ENCODE measurements around the gene CWC27.

The CWC27 gene

DNA sequence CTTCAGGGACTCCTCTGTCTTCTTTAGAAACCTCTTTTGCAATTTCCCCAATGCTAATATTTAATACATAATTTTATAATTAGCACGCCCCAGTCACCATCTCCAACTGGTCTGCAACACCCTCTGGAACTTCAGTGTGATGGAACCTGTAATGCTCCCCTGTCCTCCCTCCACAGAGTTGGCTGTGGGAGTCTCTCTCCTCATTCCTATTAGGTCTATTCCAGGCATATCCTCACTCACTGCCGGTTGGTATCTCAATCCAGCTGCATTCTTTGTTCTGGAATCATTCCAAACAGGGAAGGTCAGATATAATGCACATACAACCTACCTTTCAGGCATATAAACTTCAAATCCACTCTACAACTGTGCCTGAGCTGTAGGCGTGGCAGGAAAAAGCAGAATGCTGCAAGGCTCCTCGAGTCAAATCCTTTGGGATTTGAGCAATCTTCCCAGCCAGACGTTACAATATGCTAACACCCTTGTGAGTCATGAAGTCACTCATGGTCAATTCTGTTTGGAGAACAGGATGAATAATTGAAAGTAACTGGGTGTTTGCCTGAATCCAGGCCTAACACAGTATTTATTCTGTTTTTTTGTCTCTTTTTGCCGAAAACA lies 293.8 kb downstream of the CWC27 start:
- DNase-seq (ENCODE audit: extremely low read depth in 1 of 2, low read depth in 1 of 2): no peak

DNA sequence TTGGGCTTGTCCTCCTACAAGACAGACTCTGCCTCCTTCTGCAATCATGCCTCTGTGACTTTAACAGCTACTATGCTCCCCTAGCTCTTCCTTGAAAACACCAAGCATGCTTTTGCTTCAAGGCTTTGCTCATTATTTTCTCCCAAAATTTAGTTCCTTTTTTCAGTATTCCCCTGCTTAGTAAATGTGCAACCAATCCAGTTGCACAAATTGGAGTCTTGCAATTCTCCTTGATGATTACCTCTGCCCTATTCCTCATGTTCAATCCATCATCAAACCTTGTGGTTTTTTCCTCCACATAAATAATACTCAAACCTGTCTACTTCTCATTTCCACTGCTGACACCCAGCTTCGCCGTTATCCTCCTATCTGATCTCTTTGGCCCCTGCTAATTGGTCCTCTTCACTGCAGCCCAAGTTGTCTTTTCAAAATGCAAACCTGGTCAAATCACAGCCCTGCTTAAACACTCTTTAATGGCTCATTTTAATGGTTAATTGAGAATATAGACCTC lies 296.3 kb downstream of the CWC27 start:
- no peak for DNase-seq (ENCODE audit: extremely low read depth in 1 of 2, low read depth in 1 of 2)

DNA sequence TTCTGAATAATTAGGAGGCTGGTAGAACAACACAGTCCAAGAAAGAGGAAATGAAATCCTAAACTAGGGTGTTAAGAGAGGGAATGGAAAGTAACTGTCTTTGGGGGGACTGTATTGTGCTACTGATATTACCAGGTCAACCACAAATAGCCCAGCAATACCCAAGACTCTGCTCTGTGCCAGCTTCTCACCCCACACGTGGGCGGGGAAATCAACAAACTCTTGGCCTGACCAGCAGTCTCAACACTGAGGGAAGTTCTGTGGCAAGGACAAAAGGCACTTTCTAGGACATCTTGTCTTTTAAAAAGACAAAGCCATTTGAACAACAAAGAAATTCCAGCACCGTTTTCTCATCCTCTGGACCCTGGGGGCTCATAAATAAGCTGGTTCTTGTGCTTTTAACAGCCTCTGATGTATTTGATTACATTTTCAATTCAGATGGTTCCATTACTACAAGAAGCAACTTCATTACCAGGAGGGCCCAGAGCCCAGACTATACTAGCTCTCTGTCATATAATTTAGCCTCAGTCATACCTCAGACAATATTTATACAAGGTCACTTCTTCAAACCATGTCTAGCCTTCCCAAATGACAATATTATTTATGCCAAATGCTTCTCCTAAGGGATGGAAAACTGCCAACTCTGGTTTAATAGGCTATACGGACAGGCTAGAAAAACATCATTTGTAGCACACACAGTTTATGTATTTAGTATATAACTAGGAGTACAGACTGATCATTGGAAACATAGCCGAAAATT lies 297.8 kb downstream of the CWC27 start:
- no peak for DNase-seq (ENCODE audit: extremely low read depth in 1 of 2, low read depth in 1 of 2)

DNA sequence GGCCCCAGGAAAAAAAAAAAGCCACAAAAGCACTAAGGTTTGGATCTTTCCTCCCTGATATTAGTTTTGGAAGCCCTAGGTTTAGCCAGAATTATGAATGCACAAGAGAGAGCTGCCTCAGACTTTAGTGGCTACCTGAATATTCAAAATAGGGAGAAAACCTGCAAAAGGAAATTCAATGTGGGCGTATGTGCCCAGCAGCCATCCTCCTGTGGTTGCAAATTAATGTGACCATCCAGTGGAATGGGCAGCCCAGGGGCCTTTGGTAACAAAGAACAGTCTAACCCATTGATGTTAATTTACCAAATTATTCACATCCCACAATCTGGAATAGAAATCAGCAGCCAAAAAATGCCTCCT lies 298.4 kb downstream of the CWC27 start:
- DNase-seq (ENCODE audit: extremely low read depth in 1 of 2, low read depth in 1 of 2): no peak

Data from activated CD8-positive, alpha-beta memory T cell treated with anti-CD3 and anti-CD28 coated beads for 1 hour (primary cell).